SK-N-MC (cell line): ENCODE data around the gene RAP1GAP2.

ENCODE experiments used
- DNase-seq: peaks from one replicate; pipeline ENCODE4 v3.0.0-alpha.2; 2011; ENCODE audit warnings: low read depth, low spot score
- H3K27ac ChIP-seq: fragments of 200-600 bp; sonication (generic); 2 replicates; pipeline ENCODE4 v1.5.1; 2016; ENCODE audit warnings: mixed run types
- H3K36me3 ChIP-seq: fragments of 200-600 bp; sonication (generic); 2 replicates; pipeline ENCODE4 v1.6.1; 2017; ENCODE audit warnings: antibody characterized with exemption, low read length, mixed read lengths; ENCODE audit not compliant: insufficient read depth
- H3K4me3 ChIP-seq: fragments of 200-600 bp; sonication (generic); 2 replicates; pipeline ENCODE4 v1.5.1; 2016
- H3K9ac ChIP-seq: fragments of 200-600 bp; sonication (generic); 2 replicates; pipeline ENCODE4 v1.8.0; 2017; ENCODE audit warnings: mixed run types, mixed read lengths; ENCODE audit not compliant: insufficient read length
- H3K9me3 ChIP-seq: fragments of 200-600 bp; sonication (generic); 2 replicates; pipeline ENCODE4 v1.6.1; 2017; ENCODE audit warnings: low read depth, mild to moderate bottlenecking, antibody characterized with exemption, low read length, moderate library complexity, mixed read lengths
- EZH2 ChIP-seq: fragments of 200-600 bp; sonication (generic); IDR thresholded peaks from one replicate; pipeline ENCODE4 v1.6.1; 2017; ENCODE audit warnings: antibody characterized with exemption
- FOXP2 ChIP-seq: optimal IDR thresholded peaks from 2 replicates; pipeline ENCODE3; 2011; ENCODE audit warnings: mild to moderate bottlenecking, moderate library complexity; ENCODE audit not compliant: insufficient read depth; ENCODE audit errors: extremely low read length, control extremely low read depth
- POLR2AphosphoS5 ChIP-seq: IDR thresholded peaks from 2 replicates; pipeline ENCODE4 v1.6.1; 2012; ENCODE audit warnings: mild to moderate bottlenecking, low read depth, low read length, borderline replicate concordance

The RAP1GAP2 gene

DNA sequence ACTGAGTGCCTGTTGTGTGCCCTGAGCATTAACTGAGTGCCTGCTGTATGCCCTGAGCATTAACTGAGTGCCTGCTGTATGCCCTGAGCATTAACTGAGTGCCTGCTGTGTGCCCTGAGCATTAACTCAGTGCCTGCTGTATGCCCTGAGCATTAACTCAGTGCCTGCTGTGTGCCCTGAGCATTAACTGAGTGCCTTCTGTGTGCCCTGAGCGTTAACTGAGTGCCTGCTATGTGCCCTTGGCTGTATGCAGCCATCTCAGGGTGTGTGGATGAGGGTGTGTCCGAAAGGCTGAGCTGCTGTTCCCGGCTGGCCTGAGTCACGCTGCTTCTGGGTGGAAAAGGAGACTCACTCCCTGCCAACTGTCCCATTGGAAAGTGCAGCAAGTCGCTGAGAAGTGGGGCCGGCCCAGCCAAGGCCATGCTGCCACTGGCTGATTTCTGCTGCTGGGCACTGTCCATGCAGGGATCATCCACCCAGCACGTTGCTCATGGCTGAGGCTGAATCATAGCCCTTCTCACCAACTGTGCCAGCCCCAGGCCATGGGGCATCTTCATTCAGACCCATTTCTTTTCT lies 153.3 kb downstream of the RAP1GAP2 start:
- H3K4me3 ChIP-seq, result no peak overlapping the region
- no peak for DNase-seq

DNA sequence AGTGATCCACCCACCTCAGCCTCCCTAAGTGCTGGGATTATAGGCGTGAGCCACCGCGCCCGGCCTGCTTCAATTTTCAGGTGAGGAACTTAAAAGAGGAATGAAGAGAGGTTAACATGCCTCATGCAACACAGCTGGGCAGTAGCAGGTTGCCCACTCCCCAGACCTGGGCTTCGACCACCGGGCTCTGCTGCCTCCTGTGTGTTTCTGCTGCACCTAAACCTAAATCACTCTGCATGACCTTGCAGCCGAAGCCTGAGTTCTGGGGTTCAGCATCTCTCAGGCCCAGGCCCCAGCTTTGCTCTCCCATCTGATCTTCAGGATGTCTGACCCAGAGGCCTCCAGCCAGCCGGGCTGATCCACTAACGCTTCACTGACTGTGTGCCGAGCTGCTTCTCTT lies 154.6 kb downstream of the RAP1GAP2 start:
- no peak overlapping the region for H3K27ac ChIP-seq

More for the DNA sequence above, 153.3 kb downstream of the RAP1GAP2 start:
- no peak for TF ChIP-seq FOXP2
- H3K36me3 ChIP-seq, result no peaks in the 10 kb centered on the region
- no peak overlapping the region for H3K27ac ChIP-seq
- no peaks in the 10 kb centered on the region for H3K9me3 ChIP-seq
- no peak overlapping the region for H3K9ac ChIP-seq

DNA sequence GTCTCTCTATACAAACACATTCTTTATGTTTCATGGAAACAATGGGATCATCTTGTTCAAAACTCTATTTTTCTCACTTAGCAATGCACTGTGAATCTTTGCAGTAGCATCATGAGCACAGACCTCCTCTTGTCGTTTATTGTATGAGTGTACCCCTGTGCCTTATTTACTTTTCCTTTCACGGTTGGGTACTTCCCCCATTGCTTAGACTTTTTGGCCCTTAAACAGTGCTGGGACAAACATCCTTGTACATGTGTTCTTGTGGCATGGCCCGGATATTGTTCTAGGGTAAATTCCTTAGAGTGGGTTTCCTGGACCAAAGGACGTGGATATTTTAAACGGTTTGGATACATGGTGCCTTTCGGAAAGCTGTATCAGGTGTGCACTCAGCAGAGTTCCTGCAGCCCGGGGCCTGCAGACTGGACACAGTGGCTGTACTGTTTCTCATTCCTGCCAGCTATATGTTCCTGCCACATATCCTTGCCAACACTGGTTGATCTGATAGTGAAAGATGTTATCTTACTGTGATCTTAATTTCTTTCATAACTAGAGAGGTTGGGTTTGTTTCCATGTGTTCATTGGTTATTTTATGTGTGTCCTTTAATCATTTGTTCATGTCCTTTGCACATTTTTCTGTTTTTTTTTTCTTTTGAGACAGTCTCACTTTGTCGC lies 156.1 kb downstream of the RAP1GAP2 start:
- no peaks in the 10 kb centered on the region for H3K36me3 ChIP-seq
- H3K9ac ChIP-seq, result no peak overlapping the region
- TF ChIP-seq POLR2AphosphoS5, result no peak
- TF ChIP-seq FOXP2, result no peak
- TF ChIP-seq EZH2, result no peak
- no peaks in the 10 kb centered on the region for H3K9me3 ChIP-seq
- DNase-seq, result no peak
- no peak overlapping the region for H3K27ac ChIP-seq
- no peak overlapping the region for H3K4me3 ChIP-seq

More for the DNA sequence above, 154.6 kb downstream of the RAP1GAP2 start:
- no peak for TF ChIP-seq FOXP2
- TF ChIP-seq POLR2AphosphoS5, result no peak
- no peak for TF ChIP-seq EZH2
- Histone ChIP-seq H3K9ac (no peak overlapping the region), H3K9me3 (no peaks in the 10 kb centered on the region), H3K36me3 (no peaks in the 10 kb centered on the region), H3K4me3 (no peak overlapping the region)
- no peak for DNase-seq

GRCh38 chr17:2954898-2955445 lies 158.7 kb downstream of the RAP1GAP2 start:
- Histone ChIP-seq H3K9me3 (no peaks in the 10 kb centered on the region), H3K4me3 (no peak overlapping the region), H3K36me3 (no peaks in the 10 kb centered on the region), H3K9ac (no peak overlapping the region), H3K27ac (no peak overlapping the region)
- no peak for DNase-seq
- TF ChIP-seq FOXP2, result no peak
- no peak for TF ChIP-seq POLR2AphosphoS5

GRCh38 chr17:2955931-2956582 lies 159.8 kb downstream of the RAP1GAP2 start:
- H3K27ac ChIP-seq, result no peak overlapping the region
- H3K9me3 ChIP-seq, result no peaks in the 10 kb centered on the region
- TF ChIP-seq POLR2AphosphoS5 (no peak), EZH2 (no peak)
- H3K4me3 ChIP-seq, result no peak overlapping the region
- H3K36me3 ChIP-seq, result no peaks in the 10 kb centered on the region
- DNase-seq, result no peak
- H3K9ac ChIP-seq, result no peak overlapping the region

- Histone ChIP-seq H3K36me3 (no peaks in the 10 kb centered on the region), H3K9me3 (no peaks in the 10 kb centered on the region), H3K9ac (no peak overlapping the region), H3K4me3 (no peak overlapping the region), H3K27ac (no peak overlapping the region)
- no peak for TF ChIP-seq FOXP2
- no peak for TF ChIP-seq POLR2AphosphoS5
- no peak for TF ChIP-seq EZH2
- DNase-seq, result no peak
Observed at GRCh38 chr17:2957631-2958286, 161.5 kb downstream of the RAP1GAP2 start.

GRCh38 chr17:2958706-2959222 lies 162.5 kb downstream of the RAP1GAP2 start:
- Histone ChIP-seq H3K9me3 (no peaks in the 10 kb centered on the region), H3K27ac (no peak overlapping the region), H3K9ac (no peak overlapping the region), H3K36me3 (no peaks in the 10 kb centered on the region), H3K4me3 (no peak overlapping the region)
- no peak for TF ChIP-seq EZH2
- TF ChIP-seq FOXP2, result no peak
- TF ChIP-seq POLR2AphosphoS5, result no peak
- no peak for DNase-seq

DNA sequence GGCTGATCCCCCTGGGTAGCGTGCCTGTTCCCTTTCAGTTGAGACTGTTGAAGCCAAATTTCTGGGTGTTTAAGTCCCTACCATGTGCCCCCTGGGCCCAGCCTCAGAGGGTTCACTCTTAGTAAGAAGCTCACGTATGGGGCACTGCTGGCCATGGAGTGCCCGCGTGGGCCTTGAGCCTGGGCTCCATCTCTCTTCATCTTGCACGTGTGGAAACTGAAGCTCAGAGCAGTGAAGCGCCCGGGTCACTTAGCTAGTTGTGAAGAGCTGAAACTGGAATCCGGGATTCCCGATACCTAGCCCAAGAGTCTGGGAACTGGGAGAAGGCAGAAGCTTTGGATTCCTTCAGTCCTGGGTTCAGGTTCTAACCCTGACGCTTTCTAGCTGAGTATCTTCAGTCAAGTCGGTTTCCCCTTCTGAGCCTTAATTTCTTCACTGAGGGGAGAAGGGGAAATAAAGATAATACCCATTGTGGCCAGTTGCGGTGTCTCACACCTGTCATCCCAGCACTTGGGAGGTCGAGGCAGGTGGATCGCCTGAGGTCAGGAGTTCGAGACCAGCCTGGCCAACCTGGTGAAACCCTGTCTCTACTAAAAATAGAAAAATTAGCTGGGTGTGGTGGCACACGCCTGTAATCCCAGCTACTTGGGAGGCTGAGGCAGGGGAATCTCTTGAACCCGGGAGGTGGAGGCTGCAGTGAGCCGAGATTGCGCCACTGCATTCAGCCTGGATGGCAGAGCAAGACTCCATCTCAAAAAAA lies 163.3 kb downstream of the RAP1GAP2 start:
- no peaks in the 10 kb centered on the region for H3K9me3 ChIP-seq
- DNase-seq, result no peak
- no peaks in the 10 kb centered on the region for H3K36me3 ChIP-seq
- H3K9ac ChIP-seq, result no peak overlapping the region
- TF ChIP-seq EZH2 (no peak), FOXP2 (no peak), POLR2AphosphoS5 (no peak)
- H3K4me3 ChIP-seq, result no peak overlapping the region
- no peak overlapping the region for H3K27ac ChIP-seq
